Type B pancreatic cell (in vitro differentiated cells): ENCODE results near the gene BORA. TPM values are rescaled to one million over a fixed set of nuclear protein-coding genes. Genes with fewer than 3 reads are reported as not detected.
"Not testable (repeated sequence)": the region's sequence is repeated elsewhere in the genome, so short reads cannot be mapped to it uniquely, and the experiment has no call there.

Experiments used
- DNase-seq: peaks from one replicate; pipeline ENCODE4 v3.0.0; 2021; ENCODE audit warnings: mixed read lengths; ENCODE audit not compliant: unreplicated experiment; ENCODE audit errors: extremely low spot score
- H3K27ac Mint-ChIP-seq: 2 replicates; pipeline ENCODE4 v1.8.0; 2021; ENCODE audit warnings: mild to moderate bottlenecking, mixed read lengths
- H3K27me3 Mint-ChIP-seq: 2 replicates; pipeline ENCODE4 v1.8.0; 2021; ENCODE audit warnings: mixed read lengths
- H3K36me3 Mint-ChIP-seq: 2 replicates; pipeline ENCODE4 v1.8.0; 2021; ENCODE audit warnings: mixed read lengths
- H3K4me1 Mint-ChIP-seq: one replicate; pipeline ENCODE4 v1.8.0; 2021; ENCODE audit warnings: mixed read lengths; ENCODE audit not compliant: unreplicated experiment
- H3K4me3 Mint-ChIP-seq: 2 replicates; pipeline ENCODE4 v1.8.0; 2021; ENCODE audit warnings: mild to moderate bottlenecking, mixed read lengths
- H3K9me3 Mint-ChIP-seq: 2 replicates; pipeline ENCODE4 v1.8.0; 2021; ENCODE audit warnings: mixed read lengths
- CTCF ChIP-seq: fragments of 200-600 bp; sonication (generic); conservative IDR thresholded peaks from 2 replicates; pipeline ENCODE4 v1.5.0; 2021; ENCODE audit warnings: antibody characterized with exemption, mild to moderate bottlenecking
- total RNA-seq: library from RNA; stranded (reverse); gene quantifications from 2 replicates; pipeline ENCODE4 v1.2.1, GENCODE V29; 2021; ENCODE audit warnings: low replicate concordance

Gene BORA
- total RNA-seq, 1 donor from 2014 or later: 14.6 TPM

DNA sequence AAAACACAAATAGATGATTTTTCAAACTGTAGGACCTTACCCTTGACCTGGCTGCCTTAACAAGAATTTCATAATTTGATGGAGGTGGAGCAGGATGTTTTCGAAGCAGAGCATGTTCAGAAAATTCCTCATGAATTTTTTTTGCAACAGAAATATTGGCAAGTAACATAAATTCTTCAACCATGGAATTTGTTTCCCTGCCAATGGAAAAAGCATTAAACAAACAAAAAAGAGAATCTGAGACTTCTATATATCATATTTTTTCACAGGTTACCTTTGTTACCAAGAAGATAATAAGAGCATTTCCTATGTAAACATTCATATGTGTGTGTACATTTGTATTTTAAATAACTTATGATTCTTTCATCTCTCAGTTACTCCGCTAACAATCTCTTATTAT lies 35.7 kb downstream of the BORA start:
- H3K27ac Mint-ChIP-seq: no peak overlapping the region
- H3K4me1 Mint-ChIP-seq: no peaks in the 10 kb centered on the region
- no peaks in the 10 kb centered on the region for H3K9me3 Mint-ChIP-seq
- no peak overlapping the region for H3K4me3 Mint-ChIP-seq
- no peak for DNase-seq
- no peak for TF ChIP-seq CTCF
- peaks cover 43% of the 10 kb centered on the region for H3K36me3 Mint-ChIP-seq
- no peaks in the 10 kb centered on the region for H3K27me3 Mint-ChIP-seq

GRCh38 chr13:72774019-72774418 lies 46.3 kb downstream of the BORA start:
- Mint-ChIP-seq H3K27me3 (no peaks in the 10 kb centered on the region), H3K9me3 (no peaks in the 10 kb centered on the region), H3K27ac (no peak overlapping the region), H3K36me3 (peaks cover 38% of the 10 kb centered on the region), H3K4me3 (no peak overlapping the region), H3K4me1 (no peaks in the 10 kb centered on the region)
- no peak for DNase-seq
- TF ChIP-seq CTCF: no peak

GRCh38 chr13:72781451-72782439 lies 54.0 kb downstream of the BORA start, which contains the start of the genes DIS3 and PIBF1:
DIS3 (minus strand) TSS chr13:72781900; CDS start chr13:72781832, 68 bp downstream.
PIBF1 (plus strand) TSS chr13:72782133; CDS start chr13:72783470, 1,337 bp downstream.
- Mint-ChIP-seq H3K9me3 (no peaks in the 10 kb centered on the region), H3K4me3 (peak within 1 kb of the TSS; percentile 100), H3K36me3 (peaks cover 28% of the 10 kb centered on the region), H3K27me3 (no peaks in the 10 kb centered on the region), H3K27ac (peak within 1 kb of the TSS; percentile 98), H3K4me1 (peaks cover 29% of the 10 kb centered on the region)
- TF ChIP-seq CTCF: peak; percentile 38
- peak; percentile 98 for DNase-seq

GRCh38 chr13:72782717-72783116 lies 55.0 kb downstream of the BORA start:
- peaks cover 25% of the 10 kb centered on the region for H3K36me3 Mint-ChIP-seq
- H3K4me3 Mint-ChIP-seq: peak overlapping the region; percentile 100
- H3K9me3 Mint-ChIP-seq: no peaks in the 10 kb centered on the region
- no peak for DNase-seq
- H3K4me1 Mint-ChIP-seq: peaks cover 29% of the 10 kb centered on the region
- H3K27me3 Mint-ChIP-seq: no peaks in the 10 kb centered on the region
- peak overlapping the region; percentile 98 for H3K27ac Mint-ChIP-seq
- TF ChIP-seq CTCF: no peak

GRCh38 chr13:72784679-72785078 lies 57.0 kb downstream of the BORA start:
- Mint-ChIP-seq H3K4me1 (peaks cover 29% of the 10 kb centered on the region), H3K36me3 (peaks cover 25% of the 10 kb centered on the region), H3K4me3 (peak overlapping the region; percentile 60)
- H3K27ac Mint-ChIP-seq, DNase-seq, H3K27me3 Mint-ChIP-seq, H3K9me3 Mint-ChIP-seq: not testable (repeated sequence)

DNA sequence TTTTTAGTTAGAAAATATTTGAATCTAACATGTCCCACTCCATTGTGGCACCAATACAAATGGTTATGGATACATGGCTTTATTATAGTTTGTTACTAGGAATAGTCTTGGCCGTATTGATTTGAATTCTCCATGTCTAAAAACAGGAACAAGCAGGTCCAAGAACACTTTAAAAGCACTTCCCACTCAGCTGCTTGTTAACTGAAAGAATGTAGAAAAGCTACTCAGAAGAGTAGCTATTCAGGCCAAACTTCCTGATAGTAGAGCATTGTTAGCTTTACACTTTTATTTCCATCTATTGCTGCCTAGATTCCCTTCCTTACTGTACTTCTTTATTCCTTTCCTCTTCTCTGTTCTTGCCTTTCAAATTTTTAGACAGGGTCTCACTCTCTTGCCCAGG lies 61.1 kb downstream of the BORA start:
- Mint-ChIP-seq H3K4me1 (peaks cover 15% of the 10 kb centered on the region), H3K27me3 (no peaks in the 10 kb centered on the region), H3K4me3 (no peak overlapping the region), H3K27ac (peak overlapping the region; percentile 7), H3K9me3 (peaks cover 4% of the 10 kb centered on the region), H3K36me3 (peaks cover 37% of the 10 kb centered on the region)
- DNase-seq: no peak
- no peak for TF ChIP-seq CTCF
